NCI-H226 (cell line): Measurements from ENCODE around the gene ECE1.
"Not testable (repeated sequence)": the region's sequence is repeated elsewhere in the genome, so short reads cannot be mapped to it uniquely, and the experiment has no call there.

Experiments
- DNase-seq: peaks from one replicate; pipeline ENCODE4 v3.0.0-alpha.2; 2015

ECE1 gene

GRCh38 chr1:21246905-21247642 lies 43.2 kb downstream of the ECE1 start:
- no peak for DNase-seq

DNA sequence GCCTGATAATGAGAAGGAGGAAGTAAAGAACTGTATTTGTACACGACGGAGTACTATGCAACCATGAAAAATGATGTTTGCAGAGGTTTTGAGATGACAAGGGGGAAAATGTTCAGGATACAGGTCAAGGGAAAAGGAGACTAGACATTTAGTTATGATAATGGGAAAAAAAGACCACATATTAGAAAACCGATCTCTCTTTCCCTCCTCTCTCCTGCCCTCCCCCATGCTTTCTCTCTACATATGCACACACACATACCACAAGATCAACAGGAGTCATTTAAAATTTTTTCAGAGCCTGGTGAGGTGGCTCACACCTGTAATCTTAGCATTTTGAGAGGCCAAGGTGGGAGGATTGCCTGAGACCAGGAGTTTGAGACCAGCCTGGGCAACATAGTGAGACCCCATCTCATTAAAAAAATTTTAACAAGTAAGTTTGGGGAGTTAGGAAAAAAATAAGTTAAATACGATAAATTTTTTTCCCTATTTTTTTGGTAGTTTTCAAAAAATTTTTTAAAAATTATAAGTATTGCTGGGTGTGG lies 44.5 kb downstream of the ECE1 start:
- no peak for DNase-seq

DNA sequence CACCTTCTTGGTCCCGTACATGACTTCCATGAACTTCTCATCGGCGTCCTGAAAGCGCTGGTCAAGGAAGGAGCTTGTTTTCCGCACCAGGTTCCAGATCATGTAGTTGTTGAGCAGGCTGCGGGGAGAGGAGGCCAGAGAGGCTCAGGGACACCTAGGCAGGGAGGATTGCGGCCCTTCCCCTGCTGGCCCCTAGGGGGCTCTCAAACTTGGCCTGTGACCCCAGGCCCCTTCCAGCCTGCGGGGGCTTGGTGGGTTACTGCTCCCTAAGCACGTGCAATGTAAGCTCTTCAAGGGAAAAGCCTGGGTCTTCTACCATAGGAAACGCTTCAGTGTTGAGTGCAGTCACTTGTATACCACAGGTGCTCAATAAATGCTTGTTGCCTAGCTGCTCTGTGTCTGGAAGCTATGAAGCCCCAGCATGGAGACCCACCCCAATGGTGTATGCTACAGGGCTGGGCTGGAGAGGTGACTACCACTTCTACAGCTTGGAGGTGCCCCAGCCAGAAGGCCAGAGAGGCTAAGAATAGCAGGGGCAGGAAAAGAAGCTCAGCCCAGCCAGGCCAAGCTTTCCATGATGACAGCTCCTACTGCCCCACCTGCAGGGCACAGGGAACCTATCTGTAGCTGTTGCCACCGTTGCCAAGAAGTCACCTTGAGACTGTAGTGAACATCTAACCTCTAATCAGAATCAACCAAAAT lies 45.1 kb downstream of the ECE1 start:
- no peak for DNase-seq

DNA sequence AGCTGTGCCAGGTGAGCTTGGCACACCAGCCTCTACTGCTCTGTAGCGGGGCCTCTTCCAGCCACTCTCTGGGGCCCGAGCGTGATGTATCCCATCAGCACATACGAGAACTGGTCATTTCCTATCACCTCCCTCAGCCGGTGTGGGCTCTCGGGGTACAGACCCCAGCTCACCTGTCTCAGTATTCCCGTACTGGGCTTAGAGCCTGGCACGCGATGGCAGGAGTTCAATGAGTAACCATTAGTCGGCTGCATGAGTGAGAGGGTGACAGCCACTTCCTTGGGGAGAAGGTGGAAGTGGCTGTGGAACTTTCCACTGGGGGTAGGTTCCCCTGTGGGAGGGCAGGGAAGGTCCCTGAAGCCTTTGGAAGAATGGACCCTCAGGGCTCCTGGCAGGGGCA lies 46.1 kb downstream of the ECE1 start:
- DNase-seq: no peak

DNA sequence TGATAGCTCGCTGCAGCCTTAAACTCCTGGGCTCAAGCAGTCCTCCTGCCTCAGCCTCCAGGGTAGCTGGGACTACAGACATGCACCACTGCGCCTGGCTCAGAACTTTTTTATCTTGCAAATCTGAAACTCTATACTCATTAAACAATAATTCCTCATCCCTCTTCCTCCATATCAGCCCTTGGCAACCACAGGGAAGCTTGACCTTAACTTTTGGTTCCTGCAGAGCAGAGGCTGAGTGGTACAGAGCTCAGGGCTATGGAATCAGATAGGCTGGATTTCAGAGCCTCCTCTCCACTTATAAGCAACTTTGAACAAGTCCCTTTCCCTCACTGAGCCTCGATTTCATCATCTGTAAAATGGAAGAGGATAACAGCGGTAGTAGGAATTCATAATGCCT lies 47.4 kb downstream of the ECE1 start:
- DNase-seq: no peak

DNA sequence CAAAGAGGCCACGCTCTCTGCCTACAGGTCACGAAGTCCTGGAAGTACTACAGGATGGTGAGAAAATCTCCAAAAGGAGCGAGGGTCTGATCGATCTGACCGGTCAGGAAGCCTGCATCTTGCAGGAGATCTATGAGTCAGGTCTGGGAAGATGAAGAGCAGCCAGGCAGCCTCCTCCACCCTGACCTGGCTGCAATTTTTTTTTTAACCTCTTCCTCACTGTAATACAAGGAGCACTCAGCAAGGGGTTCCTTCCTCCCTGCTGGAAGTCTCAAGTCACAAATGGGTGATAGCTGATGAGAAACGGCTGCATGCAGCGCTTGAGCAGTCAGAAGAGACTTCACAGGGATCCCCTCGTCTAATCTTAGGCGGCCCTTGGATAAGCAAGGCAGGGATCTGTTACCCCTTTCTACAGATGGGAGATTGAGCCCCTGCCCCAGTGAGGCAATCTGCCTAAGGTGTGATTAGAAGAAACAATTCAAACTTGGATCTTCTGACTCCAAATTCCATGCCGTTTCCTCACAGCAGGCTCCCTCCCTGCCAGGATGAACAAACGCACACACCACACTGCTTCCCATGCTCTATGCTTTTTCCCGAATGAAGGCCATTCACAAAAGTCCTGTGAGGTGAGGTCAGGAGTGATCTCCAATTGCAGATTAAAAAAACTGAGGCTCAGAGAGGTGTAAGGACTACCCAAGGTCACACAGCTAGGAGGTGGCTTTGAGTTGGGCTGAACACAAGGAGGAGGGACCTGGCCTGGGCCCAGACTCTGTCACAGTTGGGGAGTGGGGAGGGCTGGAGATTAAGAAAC lies 48.3 kb downstream of the ECE1 start:
- DNase-seq: no peak

DNA sequence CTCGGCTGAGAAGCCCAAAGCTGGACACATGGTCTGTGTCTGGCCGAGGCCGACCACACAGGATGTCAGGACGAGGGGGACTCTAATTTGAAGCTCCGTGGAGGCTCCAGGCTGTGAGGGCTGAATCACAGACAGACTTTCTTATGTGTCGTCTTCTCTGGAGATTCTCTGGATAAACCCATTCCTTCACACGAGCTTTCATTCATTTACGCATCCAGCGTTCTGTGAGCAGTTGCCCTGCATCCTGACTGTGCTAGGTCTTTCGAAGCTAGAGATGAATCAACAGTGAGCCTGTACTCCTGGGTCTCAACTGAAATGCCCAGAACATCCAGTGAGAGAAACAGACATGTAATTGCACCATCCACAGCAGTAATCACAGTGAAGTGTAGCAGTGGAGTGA lies 49.6 kb downstream of the ECE1 start:
- DNase-seq: no peak

DNA sequence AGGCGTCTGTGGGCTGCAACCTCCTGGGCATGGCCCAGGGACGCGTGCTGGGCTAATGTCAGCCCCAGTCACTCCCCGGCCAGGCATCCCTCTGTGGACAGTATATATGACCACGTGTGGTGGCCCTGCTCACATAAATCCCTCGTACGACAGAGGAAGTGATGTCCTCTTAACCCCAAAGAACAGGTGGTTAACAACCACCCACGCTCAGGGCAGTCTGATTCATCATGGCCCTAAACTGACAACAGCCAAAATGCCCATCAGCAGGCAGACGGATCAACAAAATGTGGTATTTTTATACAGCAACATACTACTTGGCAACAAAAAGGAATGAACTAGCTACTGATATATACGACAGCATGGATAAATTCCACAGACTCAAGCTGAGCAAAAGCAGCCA lies 51.0 kb downstream of the ECE1 start:
- no peak for DNase-seq

GRCh38 chr1:21238141-21238800 lies 52.0 kb downstream of the ECE1 start:
- DNase-seq: no peak

DNA sequence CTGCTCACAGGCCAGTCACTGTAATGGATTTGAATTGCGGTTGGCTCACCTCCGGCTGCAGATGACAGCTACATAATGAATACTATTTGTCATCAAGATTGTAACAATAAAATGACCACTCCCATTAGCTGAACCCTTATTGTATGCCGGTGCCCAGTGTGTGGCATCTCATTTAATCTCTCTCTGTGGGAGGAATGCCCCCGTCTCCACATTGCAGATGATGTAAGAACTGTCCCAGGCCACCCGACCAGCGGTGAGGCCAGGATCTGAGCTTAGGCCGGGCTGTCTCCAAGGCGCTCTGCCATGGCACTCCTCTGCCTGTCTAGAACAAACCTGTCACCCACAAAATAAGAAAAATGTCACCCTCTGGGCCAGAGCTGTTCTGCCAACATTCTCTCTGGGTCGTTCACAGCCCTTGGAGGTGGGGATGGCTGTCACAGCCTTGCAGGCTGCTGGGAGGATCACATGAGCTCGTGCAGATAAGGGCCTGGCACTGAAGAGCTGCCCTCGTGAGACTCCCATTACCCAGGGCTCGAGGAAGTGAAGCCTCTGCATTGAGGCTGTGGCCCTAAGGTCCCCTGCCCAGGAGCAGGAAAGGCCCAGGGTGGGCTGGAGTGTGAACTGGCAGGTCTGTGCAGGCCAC lies 52.7 kb downstream of the ECE1 start:
- DNase-seq: no peak

DNA sequence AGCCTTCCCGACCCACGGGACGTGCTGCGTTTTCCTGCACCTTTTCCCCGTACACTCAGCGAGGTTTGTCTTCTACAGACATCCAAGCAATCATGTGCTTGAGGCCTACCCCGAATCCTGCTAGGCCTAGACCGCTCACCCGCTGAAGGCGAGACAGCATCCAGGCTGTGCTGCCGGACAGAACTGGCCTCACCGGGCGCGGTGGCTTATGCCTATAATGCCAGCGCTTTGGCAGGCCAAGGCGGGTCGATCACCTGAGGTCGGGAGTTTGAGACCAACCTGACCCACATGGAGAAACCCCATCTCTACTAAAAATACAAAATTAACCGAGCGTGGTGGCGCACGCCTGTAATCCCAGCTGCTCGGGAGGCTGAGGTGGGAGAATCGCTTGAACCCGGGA lies 54.1 kb downstream of the ECE1 start:
- DNase-seq: no peak

GRCh38 chr1:21234779-21235178 lies 55.5 kb downstream of the ECE1 start:
- DNase-seq: no peak

DNA sequence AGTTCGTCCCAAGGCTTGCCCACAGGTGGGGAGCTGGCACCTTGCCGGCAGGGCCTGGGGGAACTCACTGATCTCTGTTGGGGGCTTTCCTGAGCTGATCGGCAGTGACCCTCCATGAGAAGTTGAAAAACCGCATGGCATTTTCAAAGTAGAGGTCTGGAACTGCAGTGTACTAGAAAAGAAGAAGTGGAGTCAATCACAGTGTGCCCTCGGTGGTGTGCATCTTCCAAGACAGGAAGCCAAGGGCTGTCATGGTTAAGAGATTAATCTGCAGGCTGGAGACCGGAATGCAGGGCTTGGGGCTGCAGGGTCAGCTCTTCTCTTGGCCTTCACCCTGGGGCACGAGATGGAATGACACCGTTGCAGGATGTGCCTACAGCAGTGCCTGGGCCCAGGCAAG lies 56.8 kb downstream of the ECE1 start:
- no peak for DNase-seq

- no peak for DNase-seq
These were observed 58.2 kb downstream of the ECE1 start for GRCh38 chr1:21232044-21232443.

- DNase-seq: no peak
These were observed 60.8 kb downstream of the ECE1 start for GRCh38 chr1:21229246-21230000.

- DNase-seq: not testable (repeated sequence)
These were observed 62.0 kb downstream of the ECE1 start for GRCh38 chr1:21228224-21228623.

DNA sequence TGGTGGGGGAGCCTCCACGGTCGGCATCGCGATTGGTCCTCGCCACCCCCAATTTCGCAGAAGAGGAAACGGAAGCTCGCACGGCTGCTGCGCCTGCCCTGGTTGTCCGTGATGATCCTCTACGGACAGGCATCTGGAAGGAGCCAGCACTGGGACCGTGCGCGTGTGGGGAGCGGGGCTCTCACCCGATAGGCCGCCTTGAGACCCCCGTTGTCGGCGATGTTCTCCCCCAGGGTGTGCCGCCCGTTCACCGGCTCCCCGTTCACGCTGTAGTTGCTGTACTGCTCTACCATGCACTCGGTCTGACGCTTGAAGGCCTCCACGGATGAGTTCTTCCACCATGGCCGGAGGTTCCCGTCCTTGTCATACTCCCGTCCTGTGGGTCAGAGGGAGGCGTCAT lies 65.2 kb downstream of the ECE1 start:
- DNase-seq: no peak

- DNase-seq: no peak
These were observed 69.4 kb downstream of the ECE1 start for GRCh38 chr1:21220815-21221214.

DNA sequence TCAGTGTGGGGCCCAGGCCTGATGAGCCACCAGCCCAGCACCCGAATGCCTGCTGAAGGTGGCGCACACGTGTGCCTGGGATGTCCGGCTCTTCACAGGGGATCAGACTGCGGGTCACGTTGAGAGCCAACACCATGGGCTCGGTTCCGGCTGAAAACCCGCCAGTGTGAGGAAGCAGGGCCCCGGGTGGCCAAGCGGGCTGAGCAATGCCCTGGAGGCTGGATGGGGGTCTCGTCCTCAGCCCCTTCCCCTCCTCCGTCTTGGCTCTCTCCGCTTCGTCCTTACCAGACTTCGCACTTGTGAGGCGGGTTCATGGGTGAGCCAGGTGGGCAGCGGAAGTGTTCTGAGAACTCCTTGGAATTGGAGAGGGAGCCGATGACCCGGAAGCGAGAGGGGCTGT lies 70.6 kb downstream of the ECE1 start:
- no peak for DNase-seq

DNA sequence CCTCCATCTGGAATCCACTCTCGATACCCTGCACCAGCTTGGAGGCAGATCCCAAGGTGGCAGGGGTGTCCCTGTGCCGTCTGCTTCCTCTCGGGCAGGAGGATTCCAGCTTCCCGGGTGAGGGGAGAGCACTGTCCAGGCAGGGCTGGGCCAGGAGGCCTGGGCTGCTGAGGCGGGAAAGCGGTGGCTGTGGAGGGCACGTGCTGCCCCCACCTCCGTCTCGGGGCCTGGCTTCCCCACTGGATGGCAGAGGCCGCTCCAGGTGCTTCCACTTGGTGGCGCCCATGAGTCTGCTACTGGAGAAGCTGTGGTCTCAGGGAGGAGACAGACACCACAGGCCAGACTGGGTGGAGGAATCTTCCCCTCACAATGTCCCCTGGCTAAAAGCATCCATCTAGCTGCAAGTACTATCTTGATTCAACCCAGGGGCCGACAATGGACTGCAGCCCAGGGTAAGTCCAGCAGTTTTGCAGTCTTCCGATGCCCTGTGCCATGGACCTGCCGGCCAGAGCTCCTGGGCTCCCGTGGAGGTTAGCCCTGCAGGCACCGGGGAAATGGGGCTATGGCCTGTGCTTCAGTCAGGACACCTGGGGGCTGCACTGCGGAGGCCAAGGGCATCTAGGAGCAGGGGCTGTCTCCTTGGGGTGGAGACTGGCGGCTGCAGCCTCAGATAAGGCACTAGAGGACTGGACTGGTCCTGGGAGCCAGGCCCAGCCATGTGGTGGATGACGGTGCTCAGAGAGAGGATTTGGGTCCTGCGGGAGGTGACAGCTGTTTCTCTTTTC lies 72.3 kb downstream of the ECE1 start:
- DNase-seq: no peak
